Non-pigmented ciliary epithelial cell (primary cell): ENCODE data around the gene GATAD2A.

ENCODE experiments used
- DNase-seq: peaks from one replicate; pipeline ENCODE4 v3.0.0-alpha.2; 2010; ENCODE audit warnings: low read depth

The GATAD2A gene

GRCh38 chr19:19547674-19548336 is 142.3 kb downstream of the GATAD2A start:
- DNase-seq = no peak

- no peak for DNase-seq
These were observed 143.7 kb downstream of the GATAD2A start for GRCh38 chr19:19548915-19549759.

- no peak for DNase-seq
These were observed 144.5 kb downstream of the GATAD2A start for GRCh38 chr19:19549804-19550464.

GRCh38 chr19:19550485-19550929 is 145.0 kb downstream of the GATAD2A start:
- DNase-seq = no peak

GRCh38 chr19:19550972-19551852 is 145.7 kb downstream of the GATAD2A start:
- DNase-seq = no peak

GRCh38 chr19:19551853-19552192 is 146.3 kb downstream of the GATAD2A start:
- DNase-seq = no peak

- no peak for DNase-seq
These were observed 147.3 kb downstream of the GATAD2A start for GRCh38 chr19:19552798-19553197.

GRCh38 chr19:19553670-19554069 is 148.2 kb downstream of the GATAD2A start:
- no peak for DNase-seq

GRCh38 chr19:19554074-19555023 is 148.9 kb downstream of the GATAD2A start:
- no peak for DNase-seq

- no peak for DNase-seq
These were observed 152.6 kb downstream of the GATAD2A start for GRCh38 chr19:19558055-19558454.
